ENCODE results near the gene RNU7-1.
A peak's percentile ranks its signal among the peaks of the same experiment; 100 is the strongest.

Gene RNU7-1

GRCh38 chr12:6916426-6917200 lies 27.0 kb upstream of the RNU7-1 start:
- Histone ChIP-seq H3K36me3 (peaks cover 0 to 29% (median 0%) of the 10 kb centered on the region in 11 experiments; a peak in 4 of 22 replicates), H3K9ac (no peak overlapping the region), H3K27me3 (peaks cover 43 to 67% (median 57%) of the 10 kb centered on the region in 11 experiments), H3K4me3 (peak overlapping the region in 1 of 10 experiments; percentile 36; a peak in 1 of 20 replicates), H4K20me1 (peaks cover 0 to 16% (median 3%) of the 10 kb centered on the region in 11 experiments; a peak in 8 of 22 replicates), H3K4me1 (peaks cover 20 to 47% (median 35%) of the 10 kb centered on the region in 10 experiments), H3K4me2 (peak overlapping the region in 2 of 11 experiments; percentile 51 to 98; a peak in 2 of 22 replicates), H3K9me3 (replicated peaks in 1 of 11) (no peaks in the 10 kb centered on the region), H3K27ac (no peak overlapping the region)
- no peak for TF ChIP-seq Cebpa-rat (IDR thresholded peaks at IDR 0.05)

- Histone ChIP-seq H3K27ac (no peak overlapping the region), H3K36me3 (peaks cover 0 to 32% (median 0%) of the 10 kb centered on the region in 11 experiments; a peak in 4 of 22 replicates), H3K9me3 (replicated peaks in 1 of 11) (no peaks in the 10 kb centered on the region), H3K4me2 (peak overlapping the region in 1 of 11 experiments; percentile 98; a peak in 1 of 22 replicates), H3K9ac (no peak overlapping the region), H3K4me1 (peaks cover 31 to 57% (median 45%) of the 10 kb centered on the region in 10 experiments), H3K4me3 (no peak overlapping the region), H3K27me3 (peaks cover 33 to 56% (median 47%) of the 10 kb centered on the region in 11 experiments), H4K20me1 (peaks cover 0 to 16% (median 3%) of the 10 kb centered on the region in 11 experiments; a peak in 8 of 22 replicates)
- no peak for TF ChIP-seq Cebpa-rat (IDR thresholded peaks at IDR 0.05)
Measured at GRCh38 chr12:6917491-6918231, 26.0 kb upstream of the RNU7-1 start.

GRCh38 chr12:6919588-6919987 lies 24.0 kb upstream of the RNU7-1 start:
- Histone ChIP-seq H3K27ac (no peak overlapping the region), H3K27me3 (peaks cover 14 to 37% (median 27%) of the 10 kb centered on the region in 11 experiments), H3K36me3 (peaks cover 0 to 32% (median 0%) of the 10 kb centered on the region in 11 experiments; a peak in 4 of 22 replicates), H3K9me3 (replicated peaks in 1 of 11) (no peaks in the 10 kb centered on the region), H3K4me3 (no peak overlapping the region), H3K4me2 (peak overlapping the region in 6 of 11 experiments; percentile 17 to 40 (median 23); a peak in 5 of 22 replicates), H3K9ac (no peak overlapping the region; a peak in 1 of 22 replicates), H3K4me1 (peaks cover 42 to 69% (median 53%) of the 10 kb centered on the region in 10 experiments), H4K20me1 (peaks cover 0 to 16% (median 3%) of the 10 kb centered on the region in 11 experiments; a peak in 8 of 22 replicates)
- no peak for TF ChIP-seq Cebpa-rat (IDR thresholded peaks at IDR 0.05)

GRCh38 chr12:6921539-6921938 lies 22.1 kb upstream of the RNU7-1 start:
- H3K4me1 ChIP-seq, result peaks cover 53 to 73% (median 63%) of the 10 kb centered on the region in 10 experiments
- peak overlapping the region; percentile 88 to 97 (median 93) for H3K4me2 ChIP-seq
- peak overlapping the region in 3 of 11 experiments; percentile 52 to 61 (median 57); a peak in 4 of 22 replicates for H3K27ac ChIP-seq
- H3K4me3 ChIP-seq, result no peak overlapping the region
- H3K27me3 ChIP-seq, result peaks cover 0 to 17% (median 8%) of the 10 kb centered on the region in 11 experiments; a peak in 14 of 22 replicates
- H3K36me3 ChIP-seq, result peaks cover 0 to 28% (median 0%) of the 10 kb centered on the region in 11 experiments; a peak in 4 of 22 replicates
- TF ChIP-seq Cebpa-rat (IDR thresholded peaks at IDR 0.05), result no peak
- 0 out of 22 replicates have a peak overlapping the region, but pooled peaks of 1 of the 11 experiments have one; percentile 39 for H3K9ac ChIP-seq
- H4K20me1 ChIP-seq, result peaks cover 0 to 7% (median 0%) of the 10 kb centered on the region in 11 experiments; a peak in 3 of 22 replicates
- no peaks in the 10 kb centered on the region for H3K9me3 ChIP-seq (replicated peaks in 1 of 11)

GRCh38 chr12:6921996-6922946 lies 21.3 kb upstream of the RNU7-1 start:
- Histone ChIP-seq H3K27me3 (peaks cover 0 to 10% (median under 1%) of the 10 kb centered on the region in 11 experiments; a peak in 6 of 22 replicates), H3K4me1 (peaks cover 60 to 77% (median 71%) of the 10 kb centered on the region in 10 experiments), H3K4me2 (peak overlapping the region; percentile 88 to 97 (median 93)), H3K36me3 (peaks cover 0 to 22% (median 0%) of the 10 kb centered on the region in 11 experiments; a peak in 3 of 22 replicates), H3K4me3 (peak overlapping the region in 6 of 10 experiments; percentile 6 to 50 (median 11); a peak in 7 of 20 replicates), H4K20me1 (no peaks in the 10 kb centered on the region), H3K9ac (peak overlapping the region; percentile 2 to 61 (median 45); a peak in 18 of 22 replicates), H3K27ac (peak overlapping the region in 10 of 11 experiments; percentile 8 to 72 (median 58); a peak in 19 of 22 replicates), H3K9me3 (replicated peaks in 1 of 11) (no peaks in the 10 kb centered on the region)
- no peak for TF ChIP-seq Cebpa-rat (IDR thresholded peaks at IDR 0.05)

GRCh38 chr12:6923003-6923732 lies 20.4 kb upstream of the RNU7-1 start:
- no peak for TF ChIP-seq Cebpa-rat (IDR thresholded peaks at IDR 0.05)
- Histone ChIP-seq H3K36me3 (peaks cover 0 to 17% (median 0%) of the 10 kb centered on the region in 11 experiments; a peak in 2 of 22 replicates), H3K4me3 (peak overlapping the region in 6 of 10 experiments; percentile 6 to 50 (median 11); a peak in 5 of 20 replicates), H3K9ac (peak overlapping the region; percentile 2 to 61 (median 45); a peak in 16 of 22 replicates), H3K27ac (peak overlapping the region in 9 of 11 experiments; percentile 16 to 72 (median 59); a peak in 18 of 22 replicates), H4K20me1 (no peaks in the 10 kb centered on the region), H3K9me3 (replicated peaks in 1 of 11) (no peaks in the 10 kb centered on the region), H3K4me1 (peaks cover 61 to 77% (median 71%) of the 10 kb centered on the region in 10 experiments), H3K27me3 (peaks cover 0 to 4% (median 0%) of the 10 kb centered on the region in 11 experiments; a peak in 1 of 22 replicates), H3K4me2 (peak overlapping the region; percentile 88 to 97 (median 93))

- peaks cover 0 to 14% (median 0%) of the 10 kb centered on the region in 11 experiments; a peak in 2 of 22 replicates for H3K36me3 ChIP-seq
Measured at GRCh38 chr12:6923851-6924250, 19.8 kb upstream of the RNU7-1 start.

More at GRCh38 chr12:6923851-6924250, 19.8 kb upstream of the RNU7-1 start:
- Histone ChIP-seq H3K9ac (peak overlapping the region in 2 of 11 experiments; percentile 29 to 36; a peak in 2 of 22 replicates), H3K4me1 (peaks cover 64 to 78% (median 74%) of the 10 kb centered on the region in 10 experiments), H4K20me1 (peaks cover 0 to 4% (median 1%) of the 10 kb centered on the region in 11 experiments; a peak in 4 of 22 replicates), H3K27me3 (peaks cover 0 to 4% (median 0%) of the 10 kb centered on the region in 11 experiments; a peak in 1 of 22 replicates), H3K27ac (peak overlapping the region in 1 of 11 experiments; percentile 57; a peak in 1 of 22 replicates), H3K4me2 (peak overlapping the region; percentile 88 to 97 (median 93)), H3K9me3 (replicated peaks in 1 of 11) (no peaks in the 10 kb centered on the region), H3K4me3 (no peak overlapping the region)
- TF ChIP-seq Cebpa-rat (IDR thresholded peaks at IDR 0.05), result no peak

Data from BLaER1 treated with 17β-estradiol and CSF1 and Interleukin-3, amounts not matched to agents 10 nM and 100 nM (cell line).